Stimulated activated CD8-positive, alpha-beta memory T cell treated with anti-CD3 and anti-CD28 coated beads, Interleukin-15, amount 100 ng/mL, for 1 hour (primary cell): ENCODE data around the gene NME7.
"Not testable (repeated sequence)": the region's sequence is repeated elsewhere in the genome, so short reads cannot be mapped to it uniquely, and the experiment has no call there.

Source experiments
- DNase-seq: peaks from one replicate; pipeline ENCODE4 v3.0.0-alpha.2; 2020; ENCODE audit warnings: low read depth

NME7 gene

DNA sequence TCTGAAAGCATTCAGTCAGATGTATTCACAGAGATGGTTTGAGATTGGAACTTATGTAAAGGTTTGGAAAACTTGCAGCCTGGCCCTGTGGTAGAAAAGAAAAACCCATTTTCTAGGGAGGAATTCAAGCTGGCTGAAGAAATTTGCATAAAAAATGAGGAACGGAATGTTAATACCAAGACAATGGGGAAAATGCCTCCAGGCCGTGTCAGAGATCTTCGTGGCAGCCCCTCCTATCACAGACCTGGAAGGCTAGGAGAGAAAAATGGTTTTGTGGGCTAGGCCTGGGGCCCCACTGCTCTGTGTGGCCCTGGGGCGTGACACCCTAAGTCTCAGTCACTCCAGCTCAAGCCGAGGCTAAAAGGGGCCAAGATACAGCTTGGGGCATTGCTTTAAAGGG, 26.7 kb downstream of the NME7 start:
- DNase-seq = no peak

- no peak for DNase-seq
These were observed 27.8 kb downstream of the NME7 start for GRCh38 chr1:169339773-169340172.

GRCh38 chr1:169338617-169339016, 29.0 kb downstream of the NME7 start:
- no peak for DNase-seq

- not testable (repeated sequence) for DNase-seq
These were observed 30.5 kb downstream of the NME7 start for GRCh38 chr1:169336947-169337715.

- DNase-seq = not testable (repeated sequence)
These were observed 32.9 kb downstream of the NME7 start for GRCh38 chr1:169334727-169335126.

DNA sequence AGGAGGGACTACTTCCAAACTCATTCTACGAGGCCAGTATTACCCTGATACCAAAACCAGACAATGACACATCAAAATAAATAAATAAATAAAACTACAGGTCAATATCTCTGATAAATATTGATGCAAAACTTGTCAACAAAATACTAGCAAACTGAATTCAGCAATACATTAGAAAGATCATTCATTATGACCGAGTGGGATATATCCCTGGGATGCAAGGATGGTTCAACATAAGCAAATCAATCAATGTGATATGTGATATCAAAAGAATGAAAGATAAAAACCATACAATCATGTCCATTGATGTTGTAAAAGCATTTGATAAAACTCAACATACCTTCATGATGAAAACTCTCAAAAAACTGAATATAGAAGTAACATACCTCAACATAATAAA, 36.7 kb downstream of the NME7 start:
- DNase-seq = no peak

- no peak for DNase-seq
These were observed 38.2 kb downstream of the NME7 start for GRCh38 chr1:169329383-169329782.

GRCh38 chr1:169327875-169328274, 39.7 kb downstream of the NME7 start:
- no peak for DNase-seq

DNA sequence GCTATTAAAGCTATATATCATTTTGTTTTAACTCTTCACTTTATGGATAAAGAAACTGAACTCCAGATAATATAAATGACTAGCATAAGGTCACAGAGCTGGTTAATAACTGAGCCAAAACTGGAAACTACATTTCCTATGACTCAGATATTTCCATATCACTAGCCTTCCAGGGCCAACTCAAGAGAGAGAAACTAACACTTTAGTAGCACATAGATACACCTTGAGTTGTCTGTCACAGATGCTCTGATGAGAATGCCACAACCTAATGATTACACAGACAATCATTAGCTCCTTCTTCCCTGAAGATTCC, 40.7 kb downstream of the NME7 start:
- DNase-seq = no peak

- no peak for DNase-seq
These were observed 41.2 kb downstream of the NME7 start for GRCh38 chr1:169326261-169326955.

- DNase-seq = no peak
These were observed 42.5 kb downstream of the NME7 start for GRCh38 chr1:169325117-169325516.

DNA sequence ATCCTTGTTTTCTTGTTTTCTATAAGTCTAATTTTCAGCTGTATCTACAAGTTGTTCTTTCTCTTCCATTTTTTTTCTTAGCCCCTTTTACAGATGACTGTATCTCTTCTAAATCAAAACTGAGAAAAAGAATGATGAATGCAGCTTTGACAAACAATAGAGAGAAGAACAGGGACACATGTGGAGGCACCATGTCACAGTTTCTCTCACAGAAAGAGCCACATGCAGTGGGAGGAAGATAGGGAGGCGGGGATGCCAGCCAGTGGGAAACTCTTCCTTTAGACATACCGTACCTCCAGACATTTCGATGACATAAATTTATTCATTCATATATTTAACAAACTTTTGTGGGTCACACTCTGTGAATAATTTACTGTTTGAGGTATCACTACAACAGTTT, 45.5 kb downstream of the NME7 start:
- no peak for DNase-seq

DNA sequence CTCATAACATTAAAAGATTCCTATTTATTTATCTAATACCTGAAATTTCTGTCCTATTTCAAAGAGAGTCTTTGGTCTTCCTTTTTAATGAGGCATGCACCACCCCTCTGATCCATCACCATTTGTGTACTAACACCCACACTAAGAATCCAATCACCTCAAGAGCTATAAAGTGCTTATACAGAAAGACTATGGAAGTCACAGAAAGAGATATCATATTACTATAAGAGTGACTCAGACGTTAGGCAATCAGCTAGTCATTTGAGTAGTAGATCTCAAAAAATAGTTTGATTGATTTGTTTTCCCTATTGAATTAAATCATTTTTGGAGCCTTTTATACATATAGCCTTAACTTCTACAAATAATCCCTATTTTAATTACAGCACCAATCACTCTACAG, 46.1 kb downstream of the NME7 start:
- no peak for DNase-seq

- no peak for DNase-seq
These were observed 48.9 kb downstream of the NME7 start for GRCh38 chr1:169318536-169319244.

DNA sequence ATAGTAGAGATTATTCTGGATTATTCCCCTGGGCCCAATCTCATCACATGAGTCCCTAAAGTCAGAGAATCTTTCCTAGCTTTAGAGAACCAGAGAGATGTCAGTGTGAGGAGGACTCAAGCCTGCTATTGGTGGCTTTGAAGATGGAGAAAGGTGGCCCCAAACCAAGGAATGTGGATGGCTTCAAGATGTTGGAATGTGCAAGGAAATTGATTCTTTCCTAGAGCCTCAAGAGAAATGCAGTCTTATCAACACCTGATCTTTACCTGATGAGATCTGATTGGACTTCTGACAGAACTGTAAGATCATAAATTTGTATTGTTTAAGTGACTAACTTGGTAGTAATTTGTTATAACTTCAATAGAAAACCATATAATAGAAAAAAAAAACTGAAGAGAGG, 51.0 kb downstream of the NME7 start:
- no peak for DNase-seq

DNA sequence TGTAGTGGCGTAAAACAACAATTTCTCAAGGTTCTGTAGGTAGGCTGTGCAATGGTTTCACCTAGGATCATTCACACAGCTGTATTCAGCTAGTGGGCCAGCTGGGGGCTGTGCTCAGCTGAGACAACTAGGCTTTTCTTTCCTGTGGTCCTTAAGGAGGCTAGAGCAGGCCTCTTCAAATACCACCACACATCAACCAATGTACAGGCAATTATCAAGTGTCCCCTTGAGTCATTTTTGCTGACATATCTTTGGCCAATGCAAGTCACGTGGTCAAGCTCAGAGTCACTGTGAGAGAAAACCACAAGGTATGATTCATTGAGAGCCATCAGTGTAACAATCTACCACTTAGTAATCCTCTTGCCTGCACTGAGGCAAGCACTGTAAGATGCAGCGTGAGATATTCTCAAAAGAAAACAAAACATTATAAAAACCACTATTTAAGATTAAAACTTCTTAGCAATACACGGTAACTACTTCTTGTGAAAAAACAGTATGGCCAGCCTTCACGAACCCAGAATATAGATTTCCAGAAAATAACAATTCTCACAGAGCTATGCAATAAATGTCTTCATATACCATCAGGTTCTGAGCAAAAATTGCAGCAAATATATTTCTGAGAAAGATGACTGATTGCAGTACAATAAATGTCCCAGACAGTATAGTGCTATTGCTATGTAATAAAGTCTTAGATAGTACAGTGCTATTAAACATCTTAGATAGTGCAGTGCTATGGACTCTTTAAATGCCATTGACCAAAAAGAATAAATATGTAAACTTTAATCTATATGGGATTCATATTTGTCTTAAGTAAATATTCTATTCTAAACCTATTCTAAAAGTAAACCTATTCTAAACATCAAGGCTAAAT, 55.3 kb downstream of the NME7 start:
- DNase-seq = peak; percentile 10

GRCh38 chr1:169309178-169310166, 58.1 kb downstream of the NME7 start:
- DNase-seq = no peak

DNA sequence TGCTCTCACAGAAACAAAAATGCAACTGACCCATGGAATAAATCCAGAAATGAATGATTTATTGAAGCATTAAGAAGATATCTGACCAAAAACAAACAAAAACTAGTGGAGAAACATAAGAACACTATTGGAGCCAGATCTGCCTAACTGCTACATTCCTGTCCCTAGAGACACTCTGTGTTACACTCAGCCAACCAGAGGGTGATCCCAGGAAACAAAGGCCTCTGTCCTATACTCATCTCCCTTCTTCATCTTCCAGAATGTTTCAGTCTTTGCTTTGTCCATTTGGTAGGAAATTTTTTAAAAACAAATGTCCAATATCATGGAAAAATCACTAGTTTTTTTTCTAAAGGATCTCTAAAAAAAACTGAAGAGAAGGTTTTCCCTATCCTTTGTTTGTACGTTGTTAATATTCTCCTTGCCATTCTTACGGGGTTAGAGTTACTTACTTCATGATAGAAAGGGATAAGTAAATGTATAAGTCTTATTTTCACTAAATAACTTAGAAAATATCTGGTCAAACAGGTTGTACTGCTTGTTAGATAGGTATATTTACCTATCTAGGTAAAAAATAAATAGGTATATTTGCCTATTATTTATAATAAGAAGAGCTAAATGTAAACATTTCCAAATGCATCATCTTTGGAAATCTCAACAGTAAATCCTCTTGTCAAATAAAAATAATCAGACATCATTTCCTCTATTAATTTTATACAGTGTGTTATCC, 59.1 kb downstream of the NME7 start:
- DNase-seq = no peak

DNA sequence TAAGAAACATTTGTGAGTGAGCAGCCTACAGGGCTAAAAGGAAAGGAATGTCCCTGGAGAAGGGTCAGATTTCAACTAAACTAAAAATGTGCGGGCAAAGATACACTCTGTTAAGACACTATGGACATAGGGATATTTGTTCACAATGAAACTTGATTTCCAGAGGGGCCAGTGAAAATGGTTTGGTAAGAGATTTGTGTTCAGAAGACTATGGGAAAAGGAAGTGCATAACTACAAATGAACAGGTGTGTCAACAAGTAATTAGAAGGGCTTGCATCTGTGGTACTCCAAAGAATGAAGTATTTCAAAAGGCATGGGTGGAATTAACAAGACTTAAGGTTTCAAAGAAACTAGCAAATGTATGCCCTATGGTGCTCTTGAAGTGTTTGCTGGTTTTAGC, 60.4 kb downstream of the NME7 start:
- no peak for DNase-seq

- DNase-seq = no peak
These were observed 61.6 kb downstream of the NME7 start for GRCh38 chr1:169305948-169306347.
